MCF 10A (cell line): ENCODE results near the gene TBC1D4. TPM values are rescaled to one million over a fixed set of nuclear protein-coding genes. Genes with fewer than 3 reads are reported as not detected.

ENCODE experiments used
- BruUV-seq: library from RNA; stranded (reverse); fragments of 400-500 nt; replicated peaks from 2 replicates; lab custom pipeline; 2021; lab: Mats Ljungman, UMichigan
- CTCF ChIA-PET: fragments of 300-600 bp; sonication (Branson Sonifier 250); formaldehyde crosslinking; extraction: SDS; loops from one replicate; lab custom pipeline; 2021; ENCODE audit warnings: antibody characterized with exemption, inconsistent platforms; lab: Yijun Ruan, JAX
- POLR2A ChIA-PET: fragments of 300-600, 350-650 bp; sonication (Branson Sonifier 250); formaldehyde crosslinking; extraction: SDS; loops from one replicate; lab custom pipeline; 2020; ENCODE audit warnings: antibody characterized with exemption, inconsistent platforms; lab: Yijun Ruan, JAX
- DNase-seq: peaks from one replicate; pipeline ENCODE4 v3.0.0-alpha.2; 2018; ENCODE audit not compliant: unreplicated experiment
- H3K27ac Mint-ChIP-seq: one replicate; pipeline ENCODE4 v1.8.0; 2022; ENCODE audit warnings: mild to moderate bottlenecking, low read depth, mixed read lengths; ENCODE audit not compliant: unreplicated experiment
- H3K27me3 Mint-ChIP-seq: one replicate; pipeline ENCODE4 v1.8.0; 2022; ENCODE audit warnings: mixed read lengths; ENCODE audit not compliant: insufficient read depth, unreplicated experiment
- H3K36me3 Mint-ChIP-seq: one replicate; pipeline ENCODE4 v1.8.0; 2022; ENCODE audit warnings: mild to moderate bottlenecking, moderate library complexity, mixed read lengths; ENCODE audit not compliant: insufficient read depth, unreplicated experiment
- H3K4me1 Mint-ChIP-seq: one replicate; pipeline ENCODE4 v1.8.0; 2022; ENCODE audit warnings: mixed read lengths; ENCODE audit not compliant: insufficient read depth, unreplicated experiment
- H3K4me3 Mint-ChIP-seq: one replicate; pipeline ENCODE4 v1.8.0; 2022; ENCODE audit warnings: mild to moderate bottlenecking, moderate library complexity, mixed read lengths; ENCODE audit not compliant: unreplicated experiment
- H3K9me3 Mint-ChIP-seq: one replicate; pipeline ENCODE4 v1.8.0; 2022; ENCODE audit warnings: mixed read lengths; ENCODE audit not compliant: unreplicated experiment
- intact Hi-C: fragments of 100-400 bp; cut with micrococcal nuclease; formaldehyde crosslinking; loops from 2 replicates; pipeline ENCODE4 v1.14.1; 2022
- total RNA-seq: library from RNA; stranded (reverse); gene quantifications from 2 replicates; pipeline ENCODE4 v1.2.3, GENCODE V29; 2022
- TF ChIP-seq, protein P1 (sequence below): fragments of 200-600 bp; IDR thresholded peaks from one replicate; pipeline ENCODE4 v1.8.0; 2022; ENCODE audit warnings: antibody characterized with exemption, mild to moderate bottlenecking; ENCODE audit not compliant: unreplicated experiment

Gene TBC1D4
- total RNA-seq, 1 experiment from 2014 or later = 9.3 TPM

- no peak for DNase-seq
- intact Hi-C loops = no loop called here
- ChIA-PET CTCF (interaction anchor here (0.7 to 13.0 kb wide), 12 partner anchors 11 to 1624 kb away, joined by 3 to 176 read pairs (median 4); partner anchors contain the start of genes COMMD6, TBC1D4 and UCHL3), POLR2A (interaction anchor here (0.6 to 5.7 kb wide), 5 partner anchors 41 to 1939 kb away, joined by 3 to 40 read pairs (median 5); partner anchors contain the start of gene TBC1D4)
- Mint-ChIP-seq H3K36me3 (no peaks in the 10 kb centered on the region), H3K27me3 (no peaks in the 10 kb centered on the region), H3K4me1 (peaks cover 13% of the 10 kb centered on the region), H3K4me3 (no peak overlapping the region), H3K9me3 (no peaks in the 10 kb centered on the region), H3K27ac (no peak overlapping the region)
- TF ChIP-seq, protein P1, sequence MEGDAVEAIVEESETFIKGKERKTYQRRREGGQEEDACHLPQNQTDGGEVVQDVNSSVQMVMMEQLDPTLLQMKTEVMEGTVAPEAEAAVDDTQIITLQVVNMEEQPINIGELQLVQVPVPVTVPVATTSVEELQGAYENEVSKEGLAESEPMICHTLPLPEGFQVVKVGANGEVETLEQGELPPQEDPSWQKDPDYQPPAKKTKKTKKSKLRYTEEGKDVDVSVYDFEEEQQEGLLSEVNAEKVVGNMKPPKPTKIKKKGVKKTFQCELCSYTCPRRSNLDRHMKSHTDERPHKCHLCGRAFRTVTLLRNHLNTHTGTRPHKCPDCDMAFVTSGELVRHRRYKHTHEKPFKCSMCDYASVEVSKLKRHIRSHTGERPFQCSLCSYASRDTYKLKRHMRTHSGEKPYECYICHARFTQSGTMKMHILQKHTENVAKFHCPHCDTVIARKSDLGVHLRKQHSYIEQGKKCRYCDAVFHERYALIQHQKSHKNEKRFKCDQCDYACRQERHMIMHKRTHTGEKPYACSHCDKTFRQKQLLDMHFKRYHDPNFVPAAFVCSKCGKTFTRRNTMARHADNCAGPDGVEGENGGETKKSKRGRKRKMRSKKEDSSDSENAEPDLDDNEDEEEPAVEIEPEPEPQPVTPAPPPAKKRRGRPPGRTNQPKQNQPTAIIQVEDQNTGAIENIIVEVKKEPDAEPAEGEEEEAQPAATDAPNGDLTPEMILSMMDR = no peak
- no TSS peak for BruUV-seq
Measured at GRCh38 chr13:75371203-75371602, 110.8 kb downstream of the TBC1D4 start.

DNA sequence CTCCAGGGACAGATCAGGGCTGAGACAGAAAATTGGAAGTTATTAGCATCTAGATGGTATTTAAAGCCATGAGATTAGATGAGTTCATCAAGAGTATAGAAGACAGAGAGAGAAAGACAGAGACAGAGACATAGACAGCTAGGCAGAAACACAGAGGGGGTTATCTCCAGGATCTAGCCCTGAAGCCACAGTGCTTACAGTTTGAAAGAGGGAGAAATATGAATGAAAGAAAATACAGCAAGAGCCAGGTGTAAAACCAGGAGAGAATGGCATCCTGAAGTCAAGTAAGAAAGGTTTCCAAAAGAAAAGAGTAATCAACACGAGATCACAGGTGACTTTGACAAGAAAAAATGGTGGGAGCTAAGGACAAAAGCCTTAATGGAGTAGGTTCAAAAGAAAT, 111.2 kb downstream of the TBC1D4 start:
- Mint-ChIP-seq H3K4me1 (peaks cover 17% of the 10 kb centered on the region), H3K9me3 (no peaks in the 10 kb centered on the region), H3K27me3 (no peaks in the 10 kb centered on the region), H3K27ac (no peak overlapping the region), H3K4me3 (no peak overlapping the region), H3K36me3 (no peaks in the 10 kb centered on the region)
- TF ChIP-seq, protein P1 = no peak
- no peak for DNase-seq
- POLR2A ChIA-PET = interaction anchor here (0.6 to 5.7 kb wide), 5 partner anchors 41 to 1940 kb away, joined by 3 to 40 read pairs (median 4); partner anchors contain the start of genes COMMD6 and TBC1D4
- BruUV-seq = no TSS peak
- CTCF ChIA-PET = interaction anchor here (0.6 to 13.0 kb wide), 11 partner anchors 8 to 1623 kb away, joined by 3 to 176 read pairs (median 3); partner anchors contain the start of genes COMMD6, TBC1D4 and UCHL3
- intact Hi-C loops = no loop called here

GRCh38 chr13:75369981-75370380, 112.0 kb downstream of the TBC1D4 start:
- H3K27ac Mint-ChIP-seq = no peak overlapping the region
- no peaks in the 10 kb centered on the region for H3K9me3 Mint-ChIP-seq
- peaks cover 24% of the 10 kb centered on the region for H3K4me1 Mint-ChIP-seq
- CTCF ChIA-PET = interaction anchor here (0.7 to 13.0 kb wide), 6 partner anchors 9 to 114 kb away, joined by 3 to 176 read pairs (median 3); partner anchors contain the start of gene TBC1D4
- no peaks in the 10 kb centered on the region for H3K36me3 Mint-ChIP-seq
- intact Hi-C loops = no loop called here
- no peaks in the 10 kb centered on the region for H3K27me3 Mint-ChIP-seq
- POLR2A ChIA-PET = interaction anchor here (0.9 to 5.7 kb wide), 3 partner anchors 111 to 305 kb away, joined by 3 to 40 read pairs (median 4); partner anchors contain the start of genes COMMD6 and TBC1D4
- no peak for DNase-seq
- no TSS peak for BruUV-seq
- TF ChIP-seq, protein P1 = no peak
- H3K4me3 Mint-ChIP-seq = no peak overlapping the region

- TF ChIP-seq, protein P1 = no peak
- CTCF ChIA-PET = interaction anchor here (0.6 to 13.0 kb wide), 3 partner anchors 87 to 1646 kb away, joined by 3 to 176 read pairs (median 6); partner anchors contain the start of gene TBC1D4
- Mint-ChIP-seq H3K4me3 (no peak overlapping the region), H3K4me1 (peaks cover 39% of the 10 kb centered on the region), H3K9me3 (no peaks in the 10 kb centered on the region), H3K27ac (peak overlapping the region; percentile 14), H3K27me3 (no peaks in the 10 kb centered on the region), H3K36me3 (no peaks in the 10 kb centered on the region)
- intact Hi-C loops = no loop called here
- BruUV-seq = no TSS peak
- POLR2A ChIA-PET = interaction anchor here (1.2 to 3.6 kb wide), 2 partner anchors 75 to 114 kb away, joined by 3 to 24 read pairs; partner anchors contain the start of gene TBC1D4
- peak; percentile 70 for DNase-seq
Measured at GRCh38 chr13:75368167-75368566, 113.8 kb downstream of the TBC1D4 start.
